ENCODE measurements around the gene MAN1A1.

DNA sequence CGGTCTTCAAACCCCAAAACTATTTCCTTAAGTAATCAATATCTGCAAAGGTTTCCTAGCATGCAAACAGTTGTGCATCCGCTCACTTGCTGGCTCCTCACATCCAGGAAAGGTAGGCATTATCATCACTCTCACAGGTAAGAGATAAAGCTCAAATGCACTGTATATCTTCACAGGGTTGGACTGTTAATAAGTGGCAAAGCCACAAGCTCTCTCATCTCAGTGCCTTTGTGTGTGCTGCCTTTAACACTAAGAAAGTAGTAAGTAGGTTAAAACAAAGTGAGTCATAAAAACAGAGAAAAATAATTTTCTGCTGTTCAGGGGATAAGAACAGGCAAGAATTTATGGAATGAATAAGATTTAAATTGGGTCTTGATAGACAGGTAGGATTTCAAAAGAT, 21.3 kb downstream of the MAN1A1 start:
- no peak for TF ChIP-seq POLR2A (IDR thresholded peaks at IDR 0.05)
- TF ChIP-seq, protein P1, sequence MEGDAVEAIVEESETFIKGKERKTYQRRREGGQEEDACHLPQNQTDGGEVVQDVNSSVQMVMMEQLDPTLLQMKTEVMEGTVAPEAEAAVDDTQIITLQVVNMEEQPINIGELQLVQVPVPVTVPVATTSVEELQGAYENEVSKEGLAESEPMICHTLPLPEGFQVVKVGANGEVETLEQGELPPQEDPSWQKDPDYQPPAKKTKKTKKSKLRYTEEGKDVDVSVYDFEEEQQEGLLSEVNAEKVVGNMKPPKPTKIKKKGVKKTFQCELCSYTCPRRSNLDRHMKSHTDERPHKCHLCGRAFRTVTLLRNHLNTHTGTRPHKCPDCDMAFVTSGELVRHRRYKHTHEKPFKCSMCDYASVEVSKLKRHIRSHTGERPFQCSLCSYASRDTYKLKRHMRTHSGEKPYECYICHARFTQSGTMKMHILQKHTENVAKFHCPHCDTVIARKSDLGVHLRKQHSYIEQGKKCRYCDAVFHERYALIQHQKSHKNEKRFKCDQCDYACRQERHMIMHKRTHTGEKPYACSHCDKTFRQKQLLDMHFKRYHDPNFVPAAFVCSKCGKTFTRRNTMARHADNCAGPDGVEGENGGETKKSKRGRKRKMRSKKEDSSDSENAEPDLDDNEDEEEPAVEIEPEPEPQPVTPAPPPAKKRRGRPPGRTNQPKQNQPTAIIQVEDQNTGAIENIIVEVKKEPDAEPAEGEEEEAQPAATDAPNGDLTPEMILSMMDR (IDR thresholded peaks at IDR 0.05) = no peak

Data from suprapubic skin (tissue), 3 donors.